H7 (cell line): ENCODE data around the gene AADACL2. TPM values are rescaled to one million over a fixed set of nuclear protein-coding genes. Genes with fewer than 3 reads are reported as not detected.

Experiments used
- DNase-seq: peaks from one replicate; pipeline ENCODE4 v3.0.0; 2012
- H3K27me3 ChIP-seq: 2 replicates; pipeline ENCODE4 v1.6.0; 2011; ENCODE audit warnings: mild to moderate bottlenecking, low read length; ENCODE audit not compliant: control insufficient read depth, insufficient read depth
- H3K36me3 ChIP-seq: replicated peaks from 2 replicates; pipeline ENCODE4 v1.5.1; 2011; ENCODE audit warnings: low read length; ENCODE audit not compliant: control insufficient read depth, insufficient read depth
- H3K4me3 ChIP-seq: 2 replicates; pipeline ENCODE4 v1.5.1; 2011; ENCODE audit warnings: low read depth, mild to moderate bottlenecking, control low read depth, low read length, moderate library complexity; ENCODE audit not compliant: insufficient read depth
- total RNA-seq: library from RNA; depleted of rRNA; stranded (reverse); fragments of >200 nt; shearing (Covaris generic); gene quantifications from 2 replicates; pipeline ENCODE4 v1.2.3, GENCODE V29; 2014; rRNA removed

Gene AADACL2
- total RNA-seq, 1 experiment from 2014 or later, result not detected

- Histone ChIP-seq H3K4me3 (no peak overlapping the region), H3K36me3 (no peaks in the 10 kb centered on the region), H3K27me3 (no peaks in the 10 kb centered on the region)
- no peak for DNase-seq
Observed at GRCh38 chr3:151806838-151807237, 73.1 kb downstream of the AADACL2 start.

Other genes starting within 250 kb of the AADACL2 start
- gene AADAC, start 80.2 kb downstream of the AADACL2 start, total RNA-seq, result not detected in 2 replicates
- not detected in 2 replicates for gene SUCNR1, start 139.7 kb downstream of the AADACL2 start, total RNA-seq